ENCODE results near the gene SPATA20.

GRCh38 chr17:50605429-50605828, 58.5 kb downstream of the SPATA20 start:
- TF ChIP-seq CTCF (conservative IDR thresholded peaks at IDR 0.05) (no peak), ZFX (IDR thresholded peaks at IDR 0.05) (no peak)
